Measurements from ENCODE around the gene LIMA1.

Gene LIMA1

DNA sequence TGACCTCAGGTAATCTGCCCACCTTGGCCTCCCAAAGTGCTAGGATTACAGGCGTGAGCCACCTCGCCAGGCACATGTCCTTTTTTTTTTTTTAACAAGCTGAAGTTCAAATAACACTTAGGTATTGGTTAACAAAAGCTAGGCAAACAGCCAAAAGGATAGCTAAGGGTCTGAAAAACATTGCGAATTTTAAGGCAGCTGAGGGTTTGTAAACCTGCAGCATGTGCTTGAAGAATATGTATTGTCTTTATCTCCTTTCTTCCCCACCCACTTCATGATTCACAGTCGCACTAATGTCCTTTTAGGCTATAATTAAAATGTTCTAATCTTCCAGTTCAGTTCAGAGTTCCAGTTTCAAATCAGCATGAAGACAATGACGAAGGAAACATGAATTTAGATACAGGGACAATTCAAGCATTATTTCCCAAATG lies 86.0 kb downstream of the LIMA1 start:
- H3F3A ChIP-seq (ENCODE audit: insufficient read depth, low read length), result no peaks in the 10 kb centered on the region
- H3K4me1 ChIP-seq (ENCODE audit: low read length), result no peaks in the 10 kb centered on the region
- H3K9ac ChIP-seq (ENCODE audit: low read length), result no peak overlapping the region
- H4K20me1 ChIP-seq (ENCODE audit: insufficient read depth, low read length), result no peaks in the 10 kb centered on the region
- H3K9me2 ChIP-seq (replicated peaks; ENCODE audit: insufficient read depth, low read length), result no peaks in the 10 kb centered on the region
- no peaks in the 10 kb centered on the region for H3K79me2 ChIP-seq (ENCODE audit: low read length)
- H3K36me3 ChIP-seq (replicated peaks; ENCODE audit: insufficient read depth, low read length), result no peaks in the 10 kb centered on the region
- no peak overlapping the region for H3K4me2 ChIP-seq (ENCODE audit: low read depth, low read length)
- no peak overlapping the region for H3K27ac ChIP-seq (ENCODE audit: low read length)
- H3K9me3 ChIP-seq (replicated peaks; ENCODE audit: insufficient read depth, low read length), result no peaks in the 10 kb centered on the region
- H3K27me3 ChIP-seq (replicated peaks; ENCODE audit: insufficient read depth, low read length), result no peaks in the 10 kb centered on the region
- no peak overlapping the region for H2AFZ ChIP-seq (ENCODE audit: low read length)
- no peak for TF ChIP-seq EZH2phosphoT487 (IDR thresholded peaks at IDR 0.05; ENCODE audit: low read length)
- TF ChIP-seq EZH2 (optimal IDR thresholded peaks at IDR 0.05; ENCODE audit: low read depth, low read length), result no peak
- TF ChIP-seq, protein P1, sequence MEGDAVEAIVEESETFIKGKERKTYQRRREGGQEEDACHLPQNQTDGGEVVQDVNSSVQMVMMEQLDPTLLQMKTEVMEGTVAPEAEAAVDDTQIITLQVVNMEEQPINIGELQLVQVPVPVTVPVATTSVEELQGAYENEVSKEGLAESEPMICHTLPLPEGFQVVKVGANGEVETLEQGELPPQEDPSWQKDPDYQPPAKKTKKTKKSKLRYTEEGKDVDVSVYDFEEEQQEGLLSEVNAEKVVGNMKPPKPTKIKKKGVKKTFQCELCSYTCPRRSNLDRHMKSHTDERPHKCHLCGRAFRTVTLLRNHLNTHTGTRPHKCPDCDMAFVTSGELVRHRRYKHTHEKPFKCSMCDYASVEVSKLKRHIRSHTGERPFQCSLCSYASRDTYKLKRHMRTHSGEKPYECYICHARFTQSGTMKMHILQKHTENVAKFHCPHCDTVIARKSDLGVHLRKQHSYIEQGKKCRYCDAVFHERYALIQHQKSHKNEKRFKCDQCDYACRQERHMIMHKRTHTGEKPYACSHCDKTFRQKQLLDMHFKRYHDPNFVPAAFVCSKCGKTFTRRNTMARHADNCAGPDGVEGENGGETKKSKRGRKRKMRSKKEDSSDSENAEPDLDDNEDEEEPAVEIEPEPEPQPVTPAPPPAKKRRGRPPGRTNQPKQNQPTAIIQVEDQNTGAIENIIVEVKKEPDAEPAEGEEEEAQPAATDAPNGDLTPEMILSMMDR (IDR thresholded peaks at IDR 0.05; ENCODE audit: low read length), result no peak
- no peak overlapping the region for H3K4me3 ChIP-seq (ENCODE audit: low read length)
- no peak for DNase-seq

DNA sequence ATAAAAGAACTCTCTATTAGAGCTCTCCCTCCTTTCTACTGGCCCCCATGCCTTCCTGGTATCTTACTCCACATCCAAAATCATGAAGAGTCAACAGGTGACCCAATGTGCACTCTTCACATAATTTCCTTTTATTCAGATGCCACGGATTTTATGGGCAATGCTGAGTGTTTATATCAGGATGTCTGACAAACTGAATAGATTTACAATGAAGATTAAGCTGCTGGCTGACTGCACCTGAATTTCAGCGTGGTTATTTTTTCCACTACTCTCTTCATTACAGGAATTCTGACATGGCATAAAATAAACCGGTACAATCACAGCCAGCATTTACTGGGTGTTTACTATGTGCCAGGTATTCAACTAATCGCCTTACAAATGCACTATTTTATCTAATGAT lies 86.8 kb downstream of the LIMA1 start:
- no peaks in the 10 kb centered on the region for H3K36me3 ChIP-seq (replicated peaks; ENCODE audit: insufficient read depth, low read length)
- H2AFZ ChIP-seq (ENCODE audit: low read length), result no peak overlapping the region
- no peak for DNase-seq

DNA sequence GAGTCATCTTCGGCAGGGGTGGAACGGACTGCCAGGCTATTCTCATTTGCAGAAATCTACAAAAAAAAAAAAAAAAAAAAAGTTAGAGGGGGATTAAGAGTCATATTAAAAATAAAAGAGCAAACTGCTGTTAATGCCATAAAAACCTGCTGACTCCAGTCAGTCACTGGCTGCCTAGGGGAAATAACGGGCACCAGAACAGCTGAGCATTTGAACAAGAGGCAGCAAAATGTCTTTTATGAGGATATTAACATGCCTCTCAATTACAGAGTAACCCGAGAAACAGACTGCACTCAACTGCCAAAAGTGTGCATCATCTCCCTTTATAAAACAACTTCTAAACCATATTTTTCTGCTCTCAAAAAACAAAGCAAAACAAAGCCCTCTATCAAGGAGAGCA lies 87.5 kb downstream of the LIMA1 start:
- Histone ChIP-seq H3F3A (ENCODE audit: insufficient read depth, low read length) (no peaks in the 10 kb centered on the region), H3K27ac (ENCODE audit: low read length) (no peak overlapping the region), H3K4me1 (ENCODE audit: low read length) (no peaks in the 10 kb centered on the region), H3K4me2 (ENCODE audit: low read depth, low read length) (no peak overlapping the region), H3K9me3 (replicated peaks; ENCODE audit: insufficient read depth, low read length) (no peaks in the 10 kb centered on the region), H4K20me1 (ENCODE audit: insufficient read depth, low read length) (no peaks in the 10 kb centered on the region), H3K4me3 (ENCODE audit: low read length) (no peak overlapping the region), H3K27me3 (replicated peaks; ENCODE audit: insufficient read depth, low read length) (no peaks in the 10 kb centered on the region), H3K36me3 (replicated peaks; ENCODE audit: insufficient read depth, low read length) (no peaks in the 10 kb centered on the region), H2AFZ (ENCODE audit: low read length) (no peak overlapping the region), H3K9me2 (replicated peaks; ENCODE audit: insufficient read depth, low read length) (no peaks in the 10 kb centered on the region), H3K79me2 (ENCODE audit: low read length) (no peaks in the 10 kb centered on the region), H3K9ac (ENCODE audit: low read length) (no peak overlapping the region)
- TF ChIP-seq EZH2 (optimal IDR thresholded peaks at IDR 0.05; ENCODE audit: low read depth, low read length), result no peak
- TF ChIP-seq, protein P1 (IDR thresholded peaks at IDR 0.05; ENCODE audit: low read length), result no peak
- TF ChIP-seq EZH2phosphoT487 (IDR thresholded peaks at IDR 0.05; ENCODE audit: low read length), result no peak
- no peak for DNase-seq

More for the DNA sequence above, 86.8 kb downstream of the LIMA1 start:
- H3K9ac ChIP-seq (ENCODE audit: low read length), result no peak overlapping the region
- no peak overlapping the region for H3K4me2 ChIP-seq (ENCODE audit: low read depth, low read length)
- TF ChIP-seq EZH2 (optimal IDR thresholded peaks at IDR 0.05; ENCODE audit: low read depth, low read length) (no peak), EZH2phosphoT487 (IDR thresholded peaks at IDR 0.05; ENCODE audit: low read length) (no peak)
- TF ChIP-seq, protein P1 (IDR thresholded peaks at IDR 0.05; ENCODE audit: low read length), result no peak
- no peak overlapping the region for H3K27ac ChIP-seq (ENCODE audit: low read length)
- H3K9me3 ChIP-seq (replicated peaks; ENCODE audit: insufficient read depth, low read length), result no peaks in the 10 kb centered on the region
- H3K27me3 ChIP-seq (replicated peaks; ENCODE audit: insufficient read depth, low read length), result no peaks in the 10 kb centered on the region
- H3F3A ChIP-seq (ENCODE audit: insufficient read depth, low read length), result no peaks in the 10 kb centered on the region
- H3K4me1 ChIP-seq (ENCODE audit: low read length), result no peaks in the 10 kb centered on the region
- H3K9me2 ChIP-seq (replicated peaks; ENCODE audit: insufficient read depth, low read length), result no peaks in the 10 kb centered on the region
- H4K20me1 ChIP-seq (ENCODE audit: insufficient read depth, low read length), result no peaks in the 10 kb centered on the region
- H3K4me3 ChIP-seq (ENCODE audit: low read length), result no peak overlapping the region
- H3K79me2 ChIP-seq (ENCODE audit: low read length), result no peaks in the 10 kb centered on the region

All from MM.1S (cell line).